KMS-11 (cell line): Measurements from ENCODE around the gene OR52H1.

Experiments
- H2AFZ ChIP-seq: fragments of 200-600 bp; sonication (generic); 2 replicates; pipeline ENCODE4 v1.6.1; 2016; ENCODE audit warnings: antibody characterized with exemption, mixed run types, low read depth
- H3K27ac ChIP-seq: fragments of 200-600 bp; sonication (generic); 2 replicates; pipeline ENCODE4 v1.6.1; 2016; ENCODE audit warnings: mild to moderate bottlenecking, mixed run types
- H3K27me3 ChIP-seq: fragments of 200-600 bp; sonication (generic); 2 replicates; pipeline ENCODE4 v1.6.1; 2017; ENCODE audit warnings: mild to moderate bottlenecking, low read depth, mixed run types, moderate library complexity; ENCODE audit not compliant: insufficient read depth
- H3K36me3 ChIP-seq: fragments of 200-600 bp; sonication (generic); 2 replicates; pipeline ENCODE4 v1.6.1; 2017; ENCODE audit warnings: mild to moderate bottlenecking, mixed run types; ENCODE audit not compliant: insufficient read depth
- H3K4me1 ChIP-seq: fragments of 200-600 bp; sonication (generic); 2 replicates; pipeline ENCODE4 v1.6.1; 2016; ENCODE audit warnings: mild to moderate bottlenecking, low read depth, mixed run types; ENCODE audit not compliant: poor library complexity, severe bottlenecking
- H3K4me2 ChIP-seq: fragments of 200-600 bp; sonication (generic); 2 replicates; pipeline ENCODE4 v1.7.0; 2016; ENCODE audit warnings: mild to moderate bottlenecking, mixed run types
- H3K4me3 ChIP-seq: fragments of 200-600 bp; sonication (generic); IDR thresholded peaks from 2 replicates; pipeline ENCODE4 v1.6.1; 2017; ENCODE audit warnings: low read depth, low read length, mixed read lengths; ENCODE audit not compliant: insufficient read depth
- H3K79me2 ChIP-seq: fragments of 200-600 bp; sonication (generic); 2 replicates; pipeline ENCODE4 v1.6.1; 2016; ENCODE audit warnings: low read depth, mixed run types; ENCODE audit not compliant: insufficient read depth
- H3K9ac ChIP-seq: fragments of 200-600 bp; sonication (generic); 2 replicates; pipeline ENCODE4 v1.6.1; 2016; ENCODE audit warnings: mild to moderate bottlenecking, mixed run types
- H4K20me1 ChIP-seq: fragments of 200-600 bp; sonication (generic); 2 replicates; pipeline ENCODE4 v1.6.1; 2016; ENCODE audit warnings: mild to moderate bottlenecking, mixed run types; ENCODE audit not compliant: insufficient read depth
- CTCF ChIP-seq: fragments of 200-600 bp; sonication (generic); conservative IDR thresholded peaks from 2 replicates; pipeline ENCODE4 v1.6.1; 2017; ENCODE audit warnings: low read depth, mild to moderate bottlenecking, antibody characterized with exemption, low read length, moderate library complexity, mixed read lengths

The OR52H1 gene

GRCh38 chr11:5550440-5551095, 2.2 kb upstream of the OR52H1 start:
- no peak overlapping the region for H3K4me3 ChIP-seq
- H2AFZ ChIP-seq = no peak overlapping the region
- no peak overlapping the region for H3K4me2 ChIP-seq

GRCh38 chr11:5547982-5548381, 358 bp downstream of the OR52H1 start:
- no peaks in the 10 kb centered on the region for H3K79me2 ChIP-seq
- no peak overlapping the region for H3K9ac ChIP-seq
- H2AFZ ChIP-seq = no peak overlapping the region
- no peak overlapping the region for H3K4me2 ChIP-seq
- no peaks in the 10 kb centered on the region for H3K27me3 ChIP-seq
- H4K20me1 ChIP-seq = no peaks in the 10 kb centered on the region
- H3K4me1 ChIP-seq = no peaks in the 10 kb centered on the region
- H3K4me3 ChIP-seq = no peak overlapping the region
- no peaks in the 10 kb centered on the region for H3K36me3 ChIP-seq
- H3K27ac ChIP-seq = no peak overlapping the region
- no peak for TF ChIP-seq CTCF

More at GRCh38 chr11:5550440-5551095, 2.2 kb upstream of the OR52H1 start:
- H3K27me3 ChIP-seq = no peaks in the 10 kb centered on the region
- H3K27ac ChIP-seq = no peak overlapping the region
- H3K4me1 ChIP-seq = no peaks in the 10 kb centered on the region
- H4K20me1 ChIP-seq = no peaks in the 10 kb centered on the region
- TF ChIP-seq CTCF = no peak
- H3K36me3 ChIP-seq = no peaks in the 10 kb centered on the region
- H3K9ac ChIP-seq = no peak overlapping the region
- no peaks in the 10 kb centered on the region for H3K79me2 ChIP-seq

GRCh38 chr11:5546457-5546856, 1.9 kb downstream of the OR52H1 start:
- no peak overlapping the region for H3K4me2 ChIP-seq
- no peak overlapping the region for H2AFZ ChIP-seq
- no peaks in the 10 kb centered on the region for H3K79me2 ChIP-seq
- TF ChIP-seq CTCF = no peak
- no peak overlapping the region for H3K27ac ChIP-seq
- H3K4me1 ChIP-seq = no peaks in the 10 kb centered on the region
- H4K20me1 ChIP-seq = no peaks in the 10 kb centered on the region
- no peak overlapping the region for H3K9ac ChIP-seq
- no peaks in the 10 kb centered on the region for H3K27me3 ChIP-seq
- no peak overlapping the region for H3K4me3 ChIP-seq
- no peaks in the 10 kb centered on the region for H3K36me3 ChIP-seq

DNA sequence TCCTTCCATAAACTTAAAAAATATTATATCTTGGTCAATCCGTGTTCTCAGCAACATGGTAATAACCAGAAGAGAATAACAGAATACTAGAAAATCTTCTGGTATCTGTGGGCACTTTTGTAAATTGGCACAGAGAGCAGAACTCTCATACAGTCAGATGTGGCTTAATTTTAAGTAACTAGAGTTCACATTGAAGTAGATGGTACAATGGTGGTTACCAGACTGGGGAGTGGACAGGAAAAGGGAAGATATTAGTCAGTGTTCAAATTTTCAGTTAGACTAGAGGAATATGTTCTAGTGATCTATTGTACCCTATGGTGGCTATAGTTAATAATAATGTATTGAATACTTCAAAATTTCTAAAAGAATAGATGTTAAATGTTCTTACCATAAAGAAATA, 6.9 kb downstream of the OR52H1 start:
- Histone ChIP-seq H2AFZ (no peak overlapping the region), H4K20me1 (no peaks in the 10 kb centered on the region), H3K27me3 (no peaks in the 10 kb centered on the region), H3K9ac (no peak overlapping the region), H3K27ac (no peak overlapping the region), H3K4me1 (no peaks in the 10 kb centered on the region), H3K79me2 (no peaks in the 10 kb centered on the region), H3K4me3 (no peak overlapping the region), H3K4me2 (no peak overlapping the region), H3K36me3 (no peaks in the 10 kb centered on the region)
- TF ChIP-seq CTCF = no peak
